PC-3 (cell line): ENCODE results near the gene LKAAEAR1. TPM values are rescaled to one million over a fixed set of nuclear protein-coding genes. Genes with fewer than 3 reads are reported as not detected.

ENCODE experiments used
- ATAC-seq: fragments of 200-7000 bp; cut with Tn5 transposase; 2 replicates; pipeline ENCODE4 v1.9.1; 2020; ENCODE audit warnings: mild to moderate bottlenecking, moderate library complexity
- BruUV-seq: library from RNA; stranded (reverse); fragments of 400-500 nt; replicated peaks from 2 replicates; lab custom pipeline; 2021; lab: Mats Ljungman, UMichigan
- CTCF ChIA-PET: fragments of 300-600 bp; sonication (Branson Sonifier 250); formaldehyde crosslinking; loops from one replicate; lab custom pipeline; 2022; ENCODE audit warnings: antibody characterized with exemption; lab: Charles Lee
- POLR2A ChIA-PET: fragments of 300-600 bp; sonication (Branson Sonifier 250); formaldehyde crosslinking; loops from one replicate; lab custom pipeline; 2022; ENCODE audit warnings: antibody characterized with exemption; ENCODE audit not compliant: unreplicated experiment; lab: Charles Lee
- DNase-seq: peaks from one replicate; pipeline ENCODE4 v3.0.0-alpha.2; 2015
- H2AFZ ChIP-seq: fragments of 300-600 bp; sonication (generic); 2 replicates; pipeline ENCODE4 v1.6.0; 2016; ENCODE audit warnings: antibody characterized with exemption, low read length
- H3F3A ChIP-seq: fragments of 300-600 bp; sonication (generic); one replicate; pipeline ENCODE4 v1.6.0; 2017; ENCODE audit warnings: antibody characterized with exemption, low read length, control low read depth, mild to moderate bottlenecking; ENCODE audit not compliant: unreplicated experiment
- H3K27ac ChIP-seq: fragments of 300-600 bp; sonication (generic); 2 replicates; pipeline ENCODE4 v1.5.1; 2016; ENCODE audit warnings: mild to moderate bottlenecking, low read length
- H3K27me3 ChIP-seq: fragments of 300-600 bp; sonication (generic); 2 replicates; pipeline ENCODE4 v1.6.1; 2016; ENCODE audit warnings: low read length, mixed read lengths
- H3K36me3 ChIP-seq: fragments of 300-600 bp; sonication (generic); 2 replicates; pipeline ENCODE4 v1.6.1; 2016; ENCODE audit warnings: low read depth, mixed run types, low read length, mixed read lengths
- H3K4me1 ChIP-seq: fragments of 300-600 bp; sonication (generic); 2 replicates; pipeline ENCODE4 v1.5.1; 2016; ENCODE audit warnings: low read length; ENCODE audit not compliant: insufficient read depth
- H3K4me2 ChIP-seq: fragments of 300-600 bp; sonication (generic); 2 replicates; pipeline ENCODE4 v1.6.0; 2016; ENCODE audit warnings: low read length
- H3K4me3 ChIP-seq: fragments of 300-600 bp; sonication (generic); 2 replicates; pipeline ENCODE4 v1.5.1; 2016; ENCODE audit warnings: mild to moderate bottlenecking, low read length, mixed read lengths
- H3K79me2 ChIP-seq: fragments of 300-600 bp; sonication (generic); 2 replicates; pipeline ENCODE4 v1.6.1; 2017; ENCODE audit warnings: low read length, mixed read lengths
- H3K9ac ChIP-seq: fragments of 300-600 bp; sonication (generic); 2 replicates; pipeline ENCODE4 v1.6.0; 2016; ENCODE audit warnings: mild to moderate bottlenecking, low read length
- H3K9me2 ChIP-seq: fragments of 300-600 bp; sonication (generic); replicated peaks from 2 replicates; pipeline ENCODE4 v1.6.1; 2016; ENCODE audit warnings: mixed run types, low read length, mixed read lengths
- H3K9me3 ChIP-seq: fragments of 300-600 bp; sonication (generic); 2 replicates; pipeline ENCODE4 v1.6.1; 2016; ENCODE audit warnings: low read length, mixed read lengths
- H4K20me1 ChIP-seq: fragments of 300-600 bp; sonication (generic); 2 replicates; pipeline ENCODE4 v1.6.1; 2016; ENCODE audit warnings: low read length, mixed read lengths
- CTCF ChIP-seq: fragments of 300-600 bp; sonication (generic); conservative IDR thresholded peaks from 2 replicates; pipeline ENCODE4 v1.5.1; 2017; ENCODE audit warnings: antibody characterized with exemption, low read depth, mild to moderate bottlenecking, low read length
- EZH2 ChIP-seq: fragments of 300-600 bp; sonication (generic); IDR thresholded peaks from one replicate; pipeline ENCODE4 v1.6.1; 2017; ENCODE audit warnings: antibody characterized with exemption, mild to moderate bottlenecking, low read length; ENCODE audit not compliant: unreplicated experiment
- EZH2phosphoT487 ChIP-seq: fragments of 300-600 bp; sonication (generic); IDR thresholded peaks from 2 replicates; pipeline ENCODE4 v1.6.1; 2018; ENCODE audit warnings: mild to moderate bottlenecking, antibody characterized with exemption, low read length, borderline replicate concordance
- intact Hi-C: fragments of 100-400 bp; cut with micrococcal nuclease; formaldehyde crosslinking; loops from 2 replicates; pipeline ENCODE4 v1.9.0; 2023
- total RNA-seq: library from RNA; depleted of rRNA; stranded (reverse); fragments of >200 nt; gene quantifications from 2 replicates; pipeline ENCODE4 v1.2.3, GENCODE V29; 2014

Gene LKAAEAR1
- total RNA-seq, 1 experiment from 2014 or later: 1.1 TPM

GRCh38 chr20:64035933-64036345 lies 48.3 kb downstream of the LKAAEAR1 start, which contains the start of gene C20orf204:
Gene C20orf204, plus strand, starts transcription at chr20:64036182. Its CDS starts 142 bp downstream, at chr20:64036324.
- Histone ChIP-seq H3K36me3 (peaks cover 3% of the 10 kb centered on the region; the same call in 1 of the 2 replicates), H3K79me2 (no peaks in the 10 kb centered on the region), H3K4me3 (no peak within 1 kb of the TSS), H3K4me1 (no peaks in the 10 kb centered on the region), H3K9ac (no peak within 1 kb of the TSS), H3K27me3 (no peaks in the 10 kb centered on the region), H3K9me3 (no peaks in the 10 kb centered on the region), H2AFZ (no peak within 1 kb of the TSS), H3K9me2 (no peaks in the 10 kb centered on the region), H3K4me2 (no peak within 1 kb of the TSS), H3F3A (no peaks in the 10 kb centered on the region), H4K20me1 (no peaks in the 10 kb centered on the region), H3K27ac (no peak within 1 kb of the TSS)
- ChIA-PET CTCF (no interaction called here), POLR2A (no interaction called here)
- intact Hi-C loops: no loop called here
- no peak for TF ChIP-seq EZH2phosphoT487
- no peak for TF ChIP-seq CTCF
- TF ChIP-seq EZH2: no peak
- no peak for ATAC-seq
- no TSS peak for BruUV-seq
- no peak for DNase-seq

GRCh38 chr20:64035066-64035932 lies 48.9 kb downstream of the LKAAEAR1 start:
- no peak overlapping the region for H3K9ac ChIP-seq
- TF ChIP-seq EZH2phosphoT487: no peak
- TF ChIP-seq CTCF: no peak
- TF ChIP-seq EZH2: no peak
- H3K27me3 ChIP-seq: no peaks in the 10 kb centered on the region
- no peaks in the 10 kb centered on the region for H3K9me3 ChIP-seq
- no peaks in the 10 kb centered on the region for H4K20me1 ChIP-seq
- no peak overlapping the region for H3K4me2 ChIP-seq
- H3K4me3 ChIP-seq: no peak overlapping the region
- no peaks in the 10 kb centered on the region for H3K9me2 ChIP-seq
- intact Hi-C loops: no loop called here
- no peak for ATAC-seq
- ChIA-PET POLR2A (no interaction called here), CTCF (no interaction called here)
- H3K4me1 ChIP-seq: no peaks in the 10 kb centered on the region
- H3F3A ChIP-seq: no peaks in the 10 kb centered on the region
- DNase-seq: no peak
- no peak overlapping the region for H2AFZ ChIP-seq
- no peaks in the 10 kb centered on the region for H3K79me2 ChIP-seq
- H3K36me3 ChIP-seq: peaks cover 9% of the 10 kb centered on the region; the same call in 1 of the 2 replicates
- no peak overlapping the region for H3K27ac ChIP-seq
- no TSS peak for BruUV-seq

- CTCF ChIA-PET: no interaction called here
- no peaks in the 10 kb centered on the region for H3K9me3 ChIP-seq
- H3K4me1 ChIP-seq: no peaks in the 10 kb centered on the region
- POLR2A ChIA-PET: no interaction called here
- no peaks in the 10 kb centered on the region for H3F3A ChIP-seq
- no peak overlapping the region for H3K9ac ChIP-seq
- no peak overlapping the region for H3K4me2 ChIP-seq
- intact Hi-C loops: no loop called here
- no peak overlapping the region for H3K4me3 ChIP-seq
- H3K79me2 ChIP-seq: no peaks in the 10 kb centered on the region
- DNase-seq (no peak), ATAC-seq (no peak)
- TF ChIP-seq CTCF (no peak), EZH2phosphoT487 (no peak), EZH2 (no peak)
- BruUV-seq: no TSS peak
- H3K27ac ChIP-seq: no peak overlapping the region
- H3K9me2 ChIP-seq: no peaks in the 10 kb centered on the region
- H2AFZ ChIP-seq: no peak overlapping the region
- H3K27me3 ChIP-seq: no peaks in the 10 kb centered on the region
- H3K36me3 ChIP-seq: peaks cover 10% of the 10 kb centered on the region; the same call in 1 of the 2 replicates
- H4K20me1 ChIP-seq: no peaks in the 10 kb centered on the region
Observed at GRCh38 chr20:64033981-64034493, 50.2 kb downstream of the LKAAEAR1 start.
